OCI-LY7 (cell line): ENCODE measurements around the gene IL15RA. TPM values are rescaled to one million over a fixed set of nuclear protein-coding genes. Genes with fewer than 3 reads are reported as not detected.

Experiments used
- BruUV-seq: library from RNA; stranded (reverse); fragments of 400-500 nt; replicated peaks from 2 replicates; lab custom pipeline; 2021; lab: Mats Ljungman, UMichigan
- CTCF ChIA-PET: fragments of 300-600 bp; sonication (Branson Sonifier 250); formaldehyde crosslinking; loops from one replicate; lab custom pipeline; 2022; ENCODE audit warnings: antibody characterized with exemption; ENCODE audit not compliant: unreplicated experiment; lab: Charles Lee
- POLR2A ChIA-PET: fragments of 300-600 bp; sonication (Branson Sonifier 250); formaldehyde crosslinking; loops from one replicate; lab custom pipeline; 2022; ENCODE audit warnings: antibody characterized with exemption; lab: Charles Lee
- DNase-seq: peaks from one replicate; pipeline ENCODE4 v3.0.0-alpha.2; 2015; ENCODE audit warnings: low spot score
- H2AFZ ChIP-seq: fragments of 200-600 bp; sonication (generic), shearing (Covaris generic); 2 replicates; pipeline ENCODE4 v1.6.1; 2014; ENCODE audit warnings: mild to moderate bottlenecking, antibody characterized with exemption, low read length, moderate library complexity
- H3K27ac ChIP-seq: fragments of 200-600 bp; sonication (generic); 2 replicates; pipeline ENCODE4 v1.5.1; 2014; ENCODE audit warnings: mixed run types, low read depth, mild to moderate bottlenecking, moderate library complexity, low read length, inconsistent platforms; ENCODE audit not compliant: poor library complexity, severe bottlenecking
- H3K36me3 ChIP-seq: fragments of 200-600 bp; sonication (generic); 2 replicates; pipeline ENCODE4 v1.6.1; 2014; ENCODE audit warnings: mild to moderate bottlenecking, antibody characterized with exemption, low read length, moderate library complexity, mixed read lengths; ENCODE audit not compliant: insufficient read depth
- H3K4me1 ChIP-seq: fragments of 200-600 bp; sonication (generic); 2 replicates; pipeline ENCODE4 v1.5.1; 2014; ENCODE audit warnings: mild to moderate bottlenecking, low read length; ENCODE audit not compliant: insufficient read depth, poor library complexity, severe bottlenecking
- H3K4me2 ChIP-seq: fragments of 200-600 bp; sonication (generic); 2 replicates; pipeline ENCODE4 v1.6.1; 2014; ENCODE audit warnings: mild to moderate bottlenecking, low read length
- H3K4me3 ChIP-seq: fragments of 200-600 bp; sonication (generic); 2 replicates; pipeline ENCODE4 v1.5.1; 2014; ENCODE audit warnings: mild to moderate bottlenecking, low read depth, low read length; ENCODE audit not compliant: poor library complexity, severe bottlenecking
- H3K79me2 ChIP-seq: fragments of 200-600 bp; sonication (generic); 2 replicates; pipeline ENCODE4 v1.6.1; 2016; ENCODE audit warnings: low read depth, mild to moderate bottlenecking, low read length, moderate library complexity, mixed read lengths; ENCODE audit not compliant: insufficient read depth
- H3K9me2 ChIP-seq: fragments of 200-600 bp; sonication (generic); 2 replicates; pipeline ENCODE4 v1.6.1; 2016; ENCODE audit warnings: mild to moderate bottlenecking, low read length, mixed read lengths; ENCODE audit not compliant: insufficient read depth
- H3K9me3 ChIP-seq: fragments of 200-600 bp; sonication (generic); 2 replicates; pipeline ENCODE4 v1.6.1; 2014; ENCODE audit warnings: mild to moderate bottlenecking, mixed run types, low read length, mixed read lengths
- H4K20me1 ChIP-seq: fragments of 200-600 bp; sonication (generic); 2 replicates; pipeline ENCODE4 v1.6.1; 2014; ENCODE audit warnings: mild to moderate bottlenecking, antibody characterized with exemption, low read length, moderate library complexity, mixed read lengths; ENCODE audit not compliant: insufficient read depth
- CTCF ChIP-seq: fragments of 200-600 bp; sonication (generic); conservative IDR thresholded peaks from 2 replicates; pipeline ENCODE4 v1.5.1; 2014; ENCODE audit warnings: mild to moderate bottlenecking, antibody characterized with exemption, low read length, moderate library complexity, mixed read lengths
- EZH2phosphoT487 ChIP-seq: fragments of 200-600 bp; sonication (generic); IDR thresholded peaks from 2 replicates; pipeline ENCODE4 v1.6.1; 2018; ENCODE audit warnings: low read depth, borderline replicate concordance, mild to moderate bottlenecking, mixed run types, antibody characterized with exemption, low read length, moderate library complexity, mixed read lengths
- intact Hi-C: fragments of 100-400 bp; cut with micrococcal nuclease; formaldehyde crosslinking; loops from one replicate; pipeline ENCODE4 v1.10.0; 2022; ENCODE audit not compliant: unreplicated experiment
- total RNA-seq, 2 experiments: library from RNA; depleted of rRNA in 1 of 2; stranded (reverse); fragments of >200 nt in 1 of 2; shearing (Covaris generic) in 1 of 2; gene quantifications; 2 replicates each; pipeline ENCODE4 v1.2.3, GENCODE V29; 2014 to 2022

Gene IL15RA
- total RNA-seq, 2 experiments from 2014 or later = 5.9 to 14.5 TPM

- Histone ChIP-seq H3K4me1 (no peaks in the 10 kb centered on the region), H2AFZ (no peak overlapping the region), H4K20me1 (no peaks in the 10 kb centered on the region), H3K4me3 (no peak overlapping the region), H3K9me3 (no peaks in the 10 kb centered on the region), H3K27ac (no peak overlapping the region), H3K79me2 (no peaks in the 10 kb centered on the region), H3K9me2 (no peaks in the 10 kb centered on the region), H3K4me2 (no peak overlapping the region), H3K36me3 (peaks cover 55% of the 10 kb centered on the region)
- TF ChIP-seq EZH2phosphoT487 (no peak), CTCF (no peak)
- intact Hi-C loops = no loop called here
- CTCF ChIA-PET = no interaction called here
- POLR2A ChIA-PET = no interaction called here
- no peak for DNase-seq
- no TSS peak for BruUV-seq
These were observed 41.7 kb downstream of the IL15RA start for GRCh38 chr10:5935628-5936027.

DNA sequence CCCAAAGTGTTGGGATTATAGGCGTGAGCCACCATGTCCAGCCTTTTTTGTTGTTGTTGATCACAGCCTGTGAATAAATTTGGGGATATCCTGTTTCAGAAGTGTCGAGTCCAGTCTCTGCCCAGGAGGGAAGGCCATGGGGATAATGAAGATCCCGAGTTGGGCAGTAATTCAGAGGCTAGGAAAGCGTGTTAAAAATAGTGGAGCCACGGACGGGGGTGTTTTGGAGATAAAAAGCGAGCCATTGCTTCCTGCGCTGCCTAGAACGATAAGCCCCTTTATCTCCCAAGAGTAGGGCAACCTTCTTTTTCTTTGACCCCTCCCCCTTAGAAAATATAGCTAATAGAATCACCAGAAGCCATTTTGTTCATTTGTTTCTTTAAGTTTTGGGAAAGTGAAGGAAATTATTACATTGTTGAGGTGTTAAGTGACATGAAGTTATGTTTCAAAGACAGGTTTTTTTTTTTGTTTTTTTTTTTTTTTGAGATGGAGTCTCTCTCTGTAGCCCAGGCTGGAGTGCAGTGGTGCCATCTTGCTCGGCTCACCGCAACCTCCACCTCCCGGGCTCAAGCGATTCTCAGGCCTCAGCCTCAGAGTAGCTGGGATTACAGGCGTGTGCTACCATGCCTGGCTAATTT lies 43.3 kb downstream of the IL15RA start:
- Histone ChIP-seq H3K9me3 (no peaks in the 10 kb centered on the region), H3K4me1 (no peaks in the 10 kb centered on the region), H3K9me2 (no peaks in the 10 kb centered on the region), H3K36me3 (peaks cover 71% of the 10 kb centered on the region), H3K4me2 (no peak overlapping the region), H2AFZ (no peak overlapping the region), H3K79me2 (no peaks in the 10 kb centered on the region), H4K20me1 (no peaks in the 10 kb centered on the region), H3K27ac (no peak overlapping the region), H3K4me3 (no peak overlapping the region)
- no TSS peak for BruUV-seq
- ChIA-PET POLR2A (interaction anchor here (0.6 to 0.8 kb wide), 4 partner anchors 384 to 660 kb away, joined by 3 to 4 read pairs (median 3); no protein-coding TSS in a partner anchor), CTCF (no interaction called here)
- intact Hi-C loops = no loop called here
- no peak for DNase-seq
- TF ChIP-seq EZH2phosphoT487 (no peak), CTCF (no peak)

DNA sequence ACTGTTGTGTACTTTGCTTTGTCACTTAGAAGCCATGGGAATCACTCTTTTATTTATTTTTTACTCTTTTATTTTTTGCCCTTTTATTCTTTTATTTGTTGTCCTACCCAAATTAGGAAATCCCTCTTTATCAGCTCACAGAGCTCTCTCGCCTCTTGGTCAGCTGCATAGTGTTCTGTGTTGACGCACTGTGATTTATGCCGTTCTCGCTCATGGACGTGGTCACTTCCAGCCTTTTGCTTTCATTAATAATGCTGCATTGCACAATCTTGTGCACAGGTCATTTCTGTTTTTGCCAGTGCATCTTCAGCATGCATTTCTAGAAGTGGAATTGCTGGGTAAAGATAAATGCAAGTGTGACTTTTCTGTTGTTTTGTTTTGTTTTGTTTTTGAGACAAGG lies 45.0 kb downstream of the IL15RA start:
- Histone ChIP-seq H3K27ac (no peak overlapping the region), H4K20me1 (no peaks in the 10 kb centered on the region), H3K4me3 (no peak overlapping the region), H3K4me2 (no peak overlapping the region), H3K9me3 (no peaks in the 10 kb centered on the region), H3K79me2 (no peaks in the 10 kb centered on the region), H3K4me1 (no peaks in the 10 kb centered on the region), H3K36me3 (peaks cover 73% of the 10 kb centered on the region), H3K9me2 (no peaks in the 10 kb centered on the region), H2AFZ (no peak overlapping the region)
- TF ChIP-seq EZH2phosphoT487 (no peak), CTCF (no peak)
- no peak for DNase-seq
- intact Hi-C loops = no loop called here
- ChIA-PET CTCF (no interaction called here), POLR2A (no interaction called here)
- BruUV-seq = no TSS peak
